GM19238 (cell line): ENCODE measurements around the gene DCAF17.
"Not testable (repeated sequence)": the region's sequence is repeated elsewhere in the genome, so short reads cannot be mapped to it uniquely, and the experiment has no call there.

Experiments
- DNase-seq: peaks from one replicate; pipeline ENCODE4 v3.0.0; 2011; ENCODE audit warnings: low spot score; ENCODE audit not compliant: insufficient read length

The DCAF17 gene

DNA sequence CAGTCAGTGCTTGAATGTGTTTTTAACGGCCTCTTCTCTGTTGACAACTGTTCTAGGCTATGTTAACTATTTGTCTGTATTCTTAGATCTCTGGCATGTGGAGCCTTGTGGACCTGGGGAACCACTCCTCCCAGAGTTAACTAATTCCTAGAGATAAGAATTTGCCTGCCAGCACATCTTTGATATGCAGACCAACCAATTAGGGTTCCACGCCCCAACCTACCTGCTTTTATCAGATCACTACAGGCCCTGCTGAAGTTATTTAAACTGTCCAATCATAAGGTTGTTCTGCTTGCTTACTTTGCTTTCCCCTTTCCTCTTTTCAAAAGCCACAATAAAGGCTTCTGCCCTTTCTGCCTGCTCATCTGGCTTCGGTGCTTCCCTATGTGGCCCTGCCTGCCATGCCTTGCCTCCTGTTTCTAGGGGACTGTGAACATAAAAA lies 79.7 kb downstream of the DCAF17 start:
- DNase-seq: no peak

DNA sequence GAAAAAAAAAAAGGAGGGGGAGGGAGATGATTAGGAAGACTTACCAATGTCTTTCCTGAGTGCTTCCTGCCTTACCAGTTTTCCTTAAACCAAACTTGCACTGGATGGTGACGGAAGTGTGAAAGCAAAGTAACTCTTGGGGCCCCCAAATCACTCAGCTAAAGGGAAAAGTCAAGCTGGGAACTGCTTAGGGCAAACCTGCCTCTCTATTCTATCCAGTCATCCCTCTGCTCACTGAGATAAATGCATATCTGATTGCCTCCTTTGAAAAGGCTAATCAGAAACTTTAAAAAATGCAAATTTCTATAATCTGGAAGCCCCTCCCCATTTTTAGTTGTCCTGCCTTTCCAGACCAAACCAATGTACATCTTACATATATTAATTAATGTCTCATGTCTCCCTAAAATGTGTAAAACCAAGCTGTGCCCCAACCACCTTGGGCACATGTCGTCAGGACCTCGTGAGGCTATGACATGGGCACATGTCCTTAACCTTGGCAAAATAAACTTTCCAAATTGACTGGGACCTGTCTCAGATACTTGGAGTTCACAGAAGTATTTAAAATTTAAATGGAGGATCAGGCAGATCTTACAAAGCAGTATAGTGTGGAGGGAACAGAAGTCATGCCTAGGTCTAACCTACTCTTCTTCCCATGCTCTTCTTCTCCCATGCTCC lies 81.0 kb downstream of the DCAF17 start:
- no peak for DNase-seq

DNA sequence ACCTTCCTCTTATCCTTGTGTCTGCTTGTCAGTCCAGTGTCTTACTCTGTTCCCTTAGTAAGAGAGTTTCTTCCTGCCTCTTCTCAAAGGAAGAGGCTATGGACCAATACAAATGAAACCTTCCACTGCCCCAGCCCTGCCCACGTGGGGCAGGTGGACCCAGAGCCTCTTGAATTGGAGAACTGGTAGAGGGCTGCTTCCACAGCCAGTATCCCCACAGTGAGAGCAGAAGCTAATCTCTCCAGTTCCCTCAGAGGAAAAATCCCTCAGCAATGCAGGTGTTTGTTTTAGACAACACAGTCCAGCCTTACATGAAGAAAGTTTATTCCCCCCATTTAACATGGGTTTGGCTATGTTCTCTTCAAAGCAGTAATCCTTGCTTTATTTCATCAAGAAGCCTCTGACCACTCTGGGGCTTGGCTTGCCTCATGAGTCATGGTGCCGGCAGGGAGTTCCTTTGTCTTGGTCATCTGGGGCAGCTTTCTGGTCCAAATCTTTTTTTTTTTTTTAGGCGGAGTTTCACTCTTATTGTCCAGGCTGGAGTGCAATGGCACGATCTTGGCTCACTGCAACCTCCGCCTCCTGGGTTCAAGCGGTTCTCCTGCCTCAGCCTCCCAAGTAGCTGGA lies 81.8 kb downstream of the DCAF17 start:
- no peak for DNase-seq

DNA sequence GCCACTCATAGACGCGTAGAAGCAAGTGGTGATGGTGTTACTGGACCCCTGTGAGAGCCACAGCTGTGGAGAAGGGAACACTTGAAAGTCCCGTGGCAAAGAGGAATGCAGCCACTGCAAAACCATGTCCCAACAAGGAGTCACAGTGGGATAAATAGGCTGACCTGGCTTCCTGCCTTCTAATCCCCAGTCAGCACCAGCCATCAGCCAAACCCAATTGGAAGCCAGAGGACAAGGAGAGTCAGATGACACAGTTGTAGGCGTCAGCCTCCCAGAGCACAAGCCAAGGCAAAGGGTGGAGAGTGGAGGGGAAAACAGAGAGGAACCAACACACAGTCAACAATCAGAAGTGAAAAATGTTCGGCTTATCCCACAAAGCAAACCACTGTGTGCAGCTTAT lies 82.8 kb downstream of the DCAF17 start:
- no peak for DNase-seq

DNA sequence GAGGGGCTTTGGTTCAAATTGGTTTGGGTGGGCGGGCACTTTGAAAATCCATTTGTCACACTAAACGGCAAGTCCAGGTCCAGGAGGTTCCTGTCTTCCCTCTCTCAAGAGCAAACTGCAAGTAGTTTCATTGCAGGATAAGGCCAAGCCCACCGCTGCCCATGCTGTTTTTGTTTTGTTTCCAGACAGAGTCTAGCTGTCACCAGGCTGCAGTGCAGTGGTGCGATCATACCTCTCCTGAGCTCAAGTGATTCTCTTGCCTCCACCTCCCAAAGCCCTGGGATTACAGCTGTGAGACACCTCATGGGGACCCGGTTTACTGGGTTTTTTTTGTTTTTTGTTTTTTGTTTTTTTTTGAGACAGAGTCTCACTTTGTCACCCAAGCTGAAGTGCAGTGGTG lies 86.4 kb downstream of the DCAF17 start:
- no peak for DNase-seq

DNA sequence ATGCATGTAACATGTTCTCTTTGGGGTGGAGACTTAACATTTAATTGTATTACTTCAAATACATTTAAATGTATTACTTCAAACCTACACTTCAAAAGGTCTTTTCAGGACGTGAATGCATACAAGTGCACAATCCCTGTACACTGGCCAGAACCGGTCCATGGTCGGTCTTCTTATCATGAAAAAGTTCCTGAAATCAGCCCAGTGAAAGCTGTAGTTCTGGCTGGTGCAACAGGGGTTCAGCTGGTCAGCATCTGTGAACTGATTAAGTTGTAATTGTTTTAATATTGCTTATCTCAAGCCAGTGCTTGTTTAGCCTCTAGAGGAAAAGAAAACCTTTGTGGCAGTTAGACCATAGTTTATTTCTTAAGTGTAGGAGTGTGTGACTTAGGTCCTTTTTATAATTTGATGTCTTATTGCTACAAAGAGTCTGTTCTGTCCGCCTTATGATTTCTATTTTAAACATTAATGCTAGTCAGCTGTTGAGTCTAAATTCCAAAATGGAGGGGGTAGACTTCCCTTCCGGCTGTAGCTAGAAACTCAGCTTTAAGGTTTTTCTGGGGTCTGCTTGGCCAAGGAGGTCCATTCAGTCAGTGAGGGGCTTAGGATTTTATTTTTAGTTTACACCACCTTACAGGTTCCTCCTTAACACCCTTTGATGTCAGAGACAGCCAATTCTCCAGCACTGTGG lies 87.5 kb downstream of the DCAF17 start:
- DNase-seq: no peak

DNA sequence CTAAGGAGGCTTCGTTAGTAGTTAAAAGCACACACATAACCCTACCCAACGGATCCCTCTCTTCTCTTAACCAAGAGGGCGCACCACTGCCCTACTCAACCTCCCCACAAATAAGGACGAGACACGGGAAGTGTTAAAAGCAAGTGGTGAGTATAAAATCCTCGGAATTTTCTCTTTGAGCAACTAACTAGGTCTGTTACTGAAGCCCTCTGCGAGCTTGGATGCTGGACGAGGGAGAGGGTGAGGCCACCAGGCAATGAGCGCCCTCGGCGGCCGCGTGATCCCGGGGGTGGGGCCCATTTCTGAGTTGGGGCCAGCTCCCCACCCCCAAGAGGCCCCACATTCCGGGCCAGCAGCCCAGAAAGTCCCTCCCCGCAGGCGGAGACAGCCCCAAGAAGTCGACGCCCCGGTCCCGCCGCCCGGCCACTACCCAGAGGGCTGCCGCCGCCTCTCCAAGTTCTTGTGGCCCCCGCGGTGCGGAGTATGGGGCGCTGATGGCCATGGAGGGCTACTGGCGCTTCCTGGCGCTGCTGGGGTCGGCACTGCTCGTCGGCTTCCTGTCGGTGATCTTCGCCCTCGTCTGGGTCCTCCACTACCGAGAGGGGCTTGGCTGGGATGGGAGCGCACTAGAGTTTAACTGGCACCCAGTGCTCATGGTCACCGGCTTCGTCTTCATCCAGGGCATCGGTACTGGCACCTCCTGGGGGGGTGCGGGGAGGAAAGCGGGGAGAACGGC lies 88.2 kb downstream of the DCAF17 start, which contains the start of gene CYBRD1:
CYBRD1 (plus strand) TSS at position 423 of the 736 bp plus-strand sequence; CDS start at position 495, 72 bp downstream.
- peak; percentile 41 for DNase-seq

DNA sequence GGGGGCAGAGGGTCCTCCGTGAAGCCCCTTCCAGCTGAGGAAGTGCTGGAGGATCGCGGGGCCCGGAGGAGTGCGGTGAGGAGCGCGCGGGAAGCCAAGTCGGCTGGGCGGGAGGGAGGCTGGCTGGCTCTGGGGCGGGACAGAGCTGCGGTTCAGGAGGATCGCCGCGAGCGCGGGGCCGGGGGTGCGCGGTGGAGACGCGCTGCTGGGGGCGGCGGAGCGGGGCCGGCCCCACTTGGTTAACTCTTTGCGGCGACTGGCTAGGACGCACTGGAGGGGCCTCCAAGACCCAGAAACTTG lies 88.7 kb downstream of the DCAF17 start:
- no peak for DNase-seq

DNA sequence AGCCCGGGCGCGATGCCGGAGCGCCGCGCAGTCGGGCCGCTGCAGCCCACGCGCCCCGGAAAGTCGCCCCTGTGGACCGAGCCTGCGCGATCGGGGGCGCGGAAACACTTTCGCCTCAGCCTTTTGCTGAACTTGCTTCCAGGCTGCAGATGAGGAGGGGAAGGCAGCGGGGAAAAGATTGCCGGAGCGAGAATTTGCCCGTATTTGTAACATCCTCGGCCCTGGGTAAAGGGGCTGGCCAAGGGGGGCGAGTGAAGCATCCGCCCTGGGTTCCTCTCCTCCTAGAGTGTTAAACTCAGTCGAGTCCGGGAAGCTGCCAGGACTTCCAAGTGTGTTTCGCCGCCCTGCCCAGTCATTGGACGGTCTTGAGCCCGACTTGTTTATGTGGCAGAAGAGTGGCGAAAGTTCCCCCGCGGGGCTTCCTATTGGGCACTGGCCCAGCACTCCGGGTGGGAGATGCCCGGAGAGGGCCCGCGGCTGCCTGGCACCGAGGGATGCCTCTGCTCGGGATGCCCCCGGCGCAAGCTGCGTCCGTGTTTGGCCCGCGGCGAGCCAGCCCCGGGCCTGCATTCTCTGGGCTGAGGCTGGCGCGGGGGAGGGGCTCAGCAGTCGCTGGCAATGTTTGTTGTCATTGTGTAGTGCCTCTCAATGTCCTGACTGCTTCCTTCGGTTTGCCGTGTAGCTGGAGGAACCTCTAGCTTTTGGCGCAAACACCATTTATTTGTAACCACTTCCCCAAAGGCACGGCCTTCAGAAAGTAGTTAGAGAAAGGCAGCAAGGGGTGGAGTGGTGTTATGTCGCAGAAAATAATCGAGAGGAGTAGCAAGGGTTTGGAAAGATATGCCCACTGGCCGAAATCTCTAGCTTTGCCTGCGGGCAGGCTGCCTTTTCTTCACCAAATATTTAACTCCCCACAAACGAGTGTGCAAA lies 89.3 kb downstream of the DCAF17 start:
- peak; percentile 27 for DNase-seq

DNA sequence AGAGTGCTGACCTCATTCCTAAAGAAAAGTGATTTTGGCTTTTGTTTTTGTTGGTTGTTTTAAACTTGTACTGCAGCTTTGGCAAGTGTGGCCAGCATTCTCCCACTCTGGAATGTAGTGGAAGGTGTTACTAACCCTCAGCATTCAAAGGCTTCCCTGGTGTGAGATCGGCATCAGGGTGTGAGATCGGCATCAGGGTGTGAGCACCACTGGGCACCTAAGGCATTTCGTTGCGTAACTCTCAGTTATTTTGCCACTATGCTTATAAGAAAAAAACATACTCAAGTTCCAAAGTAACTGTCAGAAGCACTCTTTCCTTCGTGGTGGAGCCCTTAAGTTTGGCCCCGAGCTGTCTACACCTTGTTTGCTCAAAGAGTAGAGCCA lies 90.0 kb downstream of the DCAF17 start:
- no peak for DNase-seq

DNA sequence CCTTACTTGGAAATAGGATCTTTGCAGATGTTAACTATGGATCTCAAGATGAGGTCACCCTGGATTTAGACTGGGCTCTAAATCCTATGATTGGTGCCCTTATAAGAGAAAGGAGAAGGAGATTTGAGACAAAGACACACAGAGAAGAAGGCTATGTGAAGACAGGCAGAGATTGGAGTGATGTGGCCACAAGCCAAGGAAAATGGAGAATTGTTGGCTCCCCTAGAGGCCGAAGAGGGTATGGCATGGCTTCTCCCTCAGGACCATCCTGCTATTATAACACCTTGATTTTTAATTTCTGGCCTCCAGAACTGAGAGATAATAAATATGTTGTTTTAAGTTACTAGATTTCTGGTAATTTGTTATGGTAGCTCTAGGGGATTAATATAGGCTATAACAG lies 95.9 kb downstream of the DCAF17 start:
- DNase-seq: no peak

DNA sequence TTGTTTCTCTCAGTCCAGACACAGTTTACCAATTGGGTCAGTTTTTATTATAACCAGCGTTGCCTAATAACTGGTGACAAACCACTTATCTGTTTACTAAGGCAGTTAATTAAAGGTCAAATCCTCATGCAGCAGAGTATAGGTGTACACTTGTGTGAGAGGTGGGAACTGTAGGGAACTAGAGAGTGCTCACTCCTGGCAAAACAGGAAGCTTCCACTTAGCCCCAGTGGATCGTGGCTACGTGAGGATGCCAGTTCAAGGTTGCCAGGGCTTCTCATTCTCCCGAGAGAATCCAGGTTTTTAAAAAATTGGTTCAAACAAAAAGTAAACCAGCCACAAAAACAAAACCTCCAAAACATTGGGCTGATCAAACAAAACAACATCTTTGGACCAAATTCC lies 96.4 kb downstream of the DCAF17 start:
- no peak for DNase-seq

DNA sequence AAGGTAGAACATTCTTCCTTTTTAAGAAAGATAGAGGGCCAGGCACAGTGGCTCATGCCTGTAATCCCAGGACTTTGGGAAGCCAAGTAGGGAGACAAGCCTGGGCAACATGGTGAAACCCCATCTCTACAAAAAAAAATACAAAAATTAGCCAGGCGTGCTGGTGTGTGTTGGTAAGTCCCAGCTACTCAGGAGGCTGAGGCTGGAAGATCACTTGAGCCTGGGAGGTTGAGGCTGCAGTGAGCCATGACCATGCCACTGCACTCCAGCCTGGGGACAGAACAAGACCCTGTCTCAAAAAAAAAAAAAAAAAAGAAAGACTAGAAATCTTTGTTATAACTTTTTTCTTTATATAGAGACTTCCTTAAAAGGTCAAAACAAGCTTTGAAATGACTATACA lies 96.8 kb downstream of the DCAF17 start:
- not testable (repeated sequence) for DNase-seq

DNA sequence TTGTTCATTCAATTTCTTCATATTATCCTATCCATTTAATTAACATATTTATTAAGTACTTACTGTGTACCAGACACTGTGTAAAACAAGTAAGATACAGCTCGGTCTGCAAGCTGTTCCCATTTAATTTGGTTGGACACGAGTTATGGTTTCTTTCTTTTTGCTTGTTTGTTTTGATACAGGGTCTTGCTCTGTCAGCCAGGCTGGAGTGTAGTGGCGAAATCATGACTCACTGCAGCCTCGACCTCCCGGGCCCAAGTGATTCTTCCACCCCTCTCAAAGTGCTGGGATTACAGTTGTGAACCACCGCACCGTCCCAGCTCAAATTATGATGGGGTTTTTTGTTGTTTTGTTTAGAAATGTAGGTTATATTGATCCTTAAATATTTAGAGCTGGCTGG lies 97.3 kb downstream of the DCAF17 start:
- no peak for DNase-seq

DNA sequence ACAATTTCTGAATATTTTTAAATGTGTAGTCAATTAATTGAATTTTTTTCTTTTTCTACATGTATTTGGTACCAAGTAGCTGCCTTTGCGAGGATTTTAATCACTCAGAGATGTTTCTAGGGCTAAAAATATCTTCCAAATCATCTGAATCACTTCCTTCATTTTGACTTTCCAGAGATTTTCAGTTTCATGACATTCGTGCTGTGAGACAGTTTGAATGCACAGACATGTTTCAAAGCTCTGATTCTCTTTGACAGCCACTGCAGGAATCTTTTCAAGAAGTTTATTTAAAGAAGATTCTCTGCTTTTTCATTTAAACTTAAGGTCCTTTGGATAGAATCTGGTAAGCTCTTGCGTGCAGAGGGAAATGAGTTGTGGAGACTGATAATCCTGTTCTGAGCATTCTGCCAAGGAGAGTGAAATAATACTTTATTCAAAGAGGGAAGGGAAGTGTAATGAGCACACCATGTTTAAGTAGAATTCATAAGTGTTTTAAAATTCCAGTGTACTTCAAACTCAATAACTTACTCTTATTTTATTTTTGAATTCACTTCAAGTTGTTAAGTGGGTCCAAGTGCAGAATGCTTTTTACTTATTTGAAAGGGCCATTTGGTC lies 97.9 kb downstream of the DCAF17 start:
- DNase-seq: no peak

DNA sequence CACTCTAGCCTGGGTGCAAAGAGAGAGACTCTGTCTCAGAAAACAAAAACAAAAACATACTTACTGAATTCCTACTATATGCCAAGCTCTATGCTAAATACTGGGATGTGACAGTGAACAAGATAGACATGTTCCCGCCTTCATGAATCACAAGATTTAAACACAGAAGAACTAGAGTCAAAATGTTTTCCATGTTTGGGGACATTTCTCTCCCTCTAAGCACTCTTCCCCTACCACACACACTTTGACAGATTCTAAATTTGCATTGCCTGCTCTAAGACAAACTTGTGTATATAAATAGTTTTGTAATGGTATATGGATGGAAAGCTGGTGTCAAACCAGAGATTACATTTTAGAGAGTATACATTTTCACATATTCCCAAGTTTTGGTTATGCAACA lies 99.3 kb downstream of the DCAF17 start:
- DNase-seq: no peak
